Activated naive CD8-positive, alpha-beta T cell treated with anti-CD3 and anti-CD28 coated beads for 36 hours (primary cell): Measurements from ENCODE around the gene PPL. TPM values are rescaled to one million over a fixed set of nuclear protein-coding genes. Genes with fewer than 3 reads are reported as not detected.
A peak's percentile ranks its signal among the peaks of the same experiment; 100 is the strongest.

Experiments used
- DNase-seq: peaks from one replicate; pipeline ENCODE4 v3.0.0; 2021
- H3K27ac Mint-ChIP-seq: one replicate; pipeline ENCODE4 v1.8.0; 2022; ENCODE audit warnings: mild to moderate bottlenecking, moderate library complexity, mixed read lengths
- H3K27me3 Mint-ChIP-seq: one replicate; pipeline ENCODE4 v1.8.0; 2022; ENCODE audit warnings: mild to moderate bottlenecking, mixed read lengths
- H3K36me3 Mint-ChIP-seq: one replicate; pipeline ENCODE4 v1.8.0; 2021; ENCODE audit warnings: mild to moderate bottlenecking, mixed read lengths
- H3K4me1 Mint-ChIP-seq: one replicate; pipeline ENCODE4 v1.8.0; 2021; ENCODE audit warnings: mixed read lengths
- H3K4me3 Mint-ChIP-seq: one replicate; pipeline ENCODE4 v1.8.0; 2022; ENCODE audit warnings: mild to moderate bottlenecking, moderate library complexity, mixed read lengths
- H3K9me3 Mint-ChIP-seq: one replicate; pipeline ENCODE4 v1.8.0; 2022; ENCODE audit warnings: mixed read lengths
- total RNA-seq, 2 experiments: library from RNA; stranded (reverse); gene quantifications; one replicate each; pipeline ENCODE4 v1.2.3, GENCODE V29; 2021

Gene PPL
- total RNA-seq, 2 experiments from 2014 or later = not detected

- no peak for DNase-seq
- Mint-ChIP-seq H3K9me3 (no peaks in the 10 kb centered on the region), H3K27me3 (no peaks in the 10 kb centered on the region), H3K4me3 (no peak overlapping the region), H3K36me3 (peaks cover 15% of the 10 kb centered on the region), H3K27ac (no peak overlapping the region), H3K4me1 (peaks cover 9% of the 10 kb centered on the region)
Observed at GRCh38 chr16:4839942-4840341, 97.0 kb downstream of the PPL start.

- no peak for DNase-seq
- Mint-ChIP-seq H3K36me3 (peaks cover 11% of the 10 kb centered on the region), H3K9me3 (no peaks in the 10 kb centered on the region), H3K4me3 (no peak overlapping the region), H3K27ac (peak overlapping the region; percentile 34), H3K27me3 (no peaks in the 10 kb centered on the region), H3K4me1 (peaks cover 10% of the 10 kb centered on the region)
Observed at GRCh38 chr16:4837733-4838501, 99.0 kb downstream of the PPL start.

DNA sequence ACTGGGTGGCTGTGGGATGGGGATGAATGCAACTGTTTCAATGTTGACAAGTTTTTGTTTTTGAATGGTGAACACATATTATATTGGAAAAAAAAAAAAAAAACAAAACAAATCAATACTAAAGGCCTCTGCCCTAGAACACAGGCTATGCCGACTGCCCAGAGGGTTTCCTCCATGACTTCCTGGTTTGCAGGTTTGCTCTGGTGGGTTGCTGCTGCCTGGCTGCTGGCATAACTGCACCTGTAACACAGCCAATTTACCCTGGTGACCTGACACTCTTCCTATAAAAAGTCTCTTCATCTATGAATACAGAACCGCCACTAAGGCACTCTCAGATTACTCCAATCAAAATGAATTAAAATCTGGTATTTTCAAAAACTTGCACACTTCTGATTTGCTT is 100.2 kb downstream of the PPL start:
- peaks cover 16% of the 10 kb centered on the region for H3K36me3 Mint-ChIP-seq
- H3K4me1 Mint-ChIP-seq = peaks cover 10% of the 10 kb centered on the region
- no peaks in the 10 kb centered on the region for H3K27me3 Mint-ChIP-seq
- DNase-seq = no peak
- H3K27ac Mint-ChIP-seq = no peak overlapping the region
- no peak overlapping the region for H3K4me3 Mint-ChIP-seq
- no peaks in the 10 kb centered on the region for H3K9me3 Mint-ChIP-seq

DNA sequence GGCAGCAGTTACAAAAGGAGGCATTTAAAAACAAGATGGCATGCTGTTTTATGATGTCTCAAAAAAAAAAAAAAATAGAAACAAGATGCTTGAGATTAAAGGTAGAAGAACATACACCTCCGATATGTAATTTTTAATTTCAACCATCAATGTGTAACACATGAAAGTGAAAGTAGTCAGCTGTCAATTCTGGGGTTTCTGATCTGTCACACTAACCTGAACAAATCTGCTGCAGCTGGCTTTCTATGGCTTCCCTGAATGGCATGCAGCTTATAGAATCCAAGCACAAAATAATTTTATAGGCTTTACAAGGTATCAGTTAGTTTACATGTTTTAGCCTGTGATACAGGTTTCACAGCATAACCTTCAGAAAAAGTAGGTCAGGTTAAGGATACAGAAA is 103.4 kb downstream of the PPL start:
- Mint-ChIP-seq H3K4me3 (no peak overlapping the region), H3K4me1 (peaks cover 6% of the 10 kb centered on the region), H3K9me3 (no peaks in the 10 kb centered on the region), H3K36me3 (peaks cover 20% of the 10 kb centered on the region), H3K27me3 (no peaks in the 10 kb centered on the region), H3K27ac (no peak overlapping the region)
- DNase-seq = no peak

- H3K4me1 Mint-ChIP-seq = peaks cover 6% of the 10 kb centered on the region
- peaks cover 24% of the 10 kb centered on the region for H3K36me3 Mint-ChIP-seq
- H3K27ac Mint-ChIP-seq = no peak overlapping the region
- no peaks in the 10 kb centered on the region for H3K9me3 Mint-ChIP-seq
- no peaks in the 10 kb centered on the region for H3K27me3 Mint-ChIP-seq
- H3K4me3 Mint-ChIP-seq = no peak overlapping the region
- DNase-seq = no peak
Observed at GRCh38 chr16:4832698-4833343, 104.1 kb downstream of the PPL start.

Other genes with a start within 250 kb of the PPL start
- gene NUDT16L1, start 243.6 kb downstream of the PPL start, total RNA-seq = 10 to 100 TPM; 26.5 to 29.1 TPM
- gene ANKS3, start 202.9 kb downstream of the PPL start, total RNA-seq = 10 to 100 TPM; 12.1 to 16.1 TPM
- under 1 TPM; 0.10 to 0.62 TPM for gene DNAAF8, start 202.6 kb downstream of the PPL start, total RNA-seq
- 1 to 10 TPM; 7.5 to 9.3 TPM for gene ZNF500, start 170.0 kb downstream of the PPL start, total RNA-seq
- not detected for gene SEPTIN12, start 148.8 kb downstream of the PPL start, total RNA-seq
- not detected for gene SMIM22, start 141.8 kb downstream of the PPL start, total RNA-seq
- gene ROGDI, start 134.5 kb downstream of the PPL start, total RNA-seq = 1 to 10 TPM; 3.0 to 3.2 TPM
- 10 to 100 TPM; 89.4 to 90.0 TPM for gene GLYR1, start 89.9 kb downstream of the PPL start, total RNA-seq
- gene UBN1, start 89.7 kb downstream of the PPL start, total RNA-seq = 10 to 100 TPM; 30.1 to 30.7 TPM
- gene SEC14L5, start 21.2 kb upstream of the PPL start, total RNA-seq = under 1 TPM; 0.04 to 0.10 TPM
- gene NAGPA, start 96.8 kb upstream of the PPL start, total RNA-seq = 10 to 100 TPM; 14.7 to 16.4 TPM
- not detected for gene C16orf89, start 128.8 kb upstream of the PPL start, total RNA-seq
- 10 to 100 TPM; 36.1 to 36.8 TPM for gene ALG1, start 134.7 kb upstream of the PPL start, total RNA-seq
- gene EEF2KMT, start 160.6 kb upstream of the PPL start, total RNA-seq = 10 to 100 TPM; 23.4 to 25.5 TPM